H1 (cell line): Measurements from ENCODE around the gene SPEN. TPM values are rescaled to one million over a fixed set of nuclear protein-coding genes. Genes with fewer than 3 reads are reported as not detected.
A peak's percentile ranks its signal among the peaks of the same experiment; 100 is the strongest.

Source experiments
- CTCF ChIA-PET: fragments of 300-600 bp; sonication (Branson Sonifier 250); formaldehyde crosslinking; loops from one replicate; lab custom pipeline; 2021; ENCODE audit not compliant: partially characterized antibody; lab: Charles Lee
- POLR2A ChIA-PET: fragments of 300-600 bp; sonication (Branson Sonifier 250); formaldehyde crosslinking; loops from one replicate; lab custom pipeline; 2021; ENCODE audit warnings: inconsistent platforms; ENCODE audit not compliant: partially characterized antibody; lab: Charles Lee
- DNase-seq, 2 experiments: peaks; one replicate each; pipeline versions ENCODE4 v3.0.0 to v3.0.0-alpha.2; 2010 to 2022; ENCODE audit warnings: low spot score in 2 of 2, low read depth in 1 of 2, mixed read lengths in 1 of 2
- FAIRE-seq: peaks from 2 replicates; lab custom pipeline; 2011; peaks lifted over from hg19 to GRCh38; lab: Jason Lieb, UNC
- H2AFZ ChIP-seq: 2 replicates; pipeline ENCODE4 v1.8.1; 2012; ENCODE audit warnings: low read length, inconsistent platforms
- H2AK5ac ChIP-seq: 2 replicates; pipeline ENCODE4 v1.6.1; 2013; ENCODE audit warnings: low read depth, low read length
- H2BK120ac ChIP-seq: replicated peaks from 2 replicates; pipeline ENCODE3; 2013; ENCODE audit warnings: low read depth, low read length, inconsistent platforms
- H2BK12ac ChIP-seq: 2 replicates; pipeline ENCODE4 v1.6.1; 2013; ENCODE audit warnings: low read depth, low read length
- H2BK15ac ChIP-seq: 2 replicates; pipeline ENCODE4 v1.6.1; 2013; ENCODE audit warnings: low read length
- H2BK20ac ChIP-seq: 2 replicates; pipeline ENCODE4 v1.6.1; 2013; ENCODE audit warnings: low read length
- H2BK5ac ChIP-seq: 2 replicates; pipeline ENCODE4 v1.6.1; 2013; ENCODE audit warnings: low read depth, low read length
- H3K14ac ChIP-seq: 2 replicates; pipeline ENCODE4 v1.6.1; 2013; ENCODE audit warnings: inconsistent platforms; ENCODE audit not compliant: insufficient read length
- H3K18ac ChIP-seq: 2 replicates; pipeline ENCODE4 v1.6.1; 2013; ENCODE audit warnings: low read length; ENCODE audit errors: extremely low read depth
- H3K23ac ChIP-seq: 2 replicates; pipeline ENCODE4 v1.6.1; 2013; ENCODE audit warnings: inconsistent platforms; ENCODE audit not compliant: insufficient read length
- H3K23me2 ChIP-seq: 2 replicates; pipeline ENCODE4 v1.6.1; 2013; ENCODE audit warnings: low read depth, low read length
- H3K27ac ChIP-seq: 2 replicates; pipeline ENCODE4 v1.6.1; 2011; ENCODE audit warnings: low read depth, low read length, inconsistent platforms
- H3K27me3 ChIP-seq, 4 experiments: replicated peaks in 1 of 4; 1 replicate in 1 of 4; 2 replicates in 3 of 4; pipeline versions ENCODE4 v1.6.1 to v1.8.1; 2011 to 2013; ENCODE audit warnings: low read length in 3 of 4, mild to moderate bottlenecking in 3 of 4, inconsistent platforms in 2 of 4, mixed read lengths in 2 of 4, moderate library complexity in 1 of 4; ENCODE audit not compliant: control insufficient read depth in 3 of 4, insufficient read depth in 3 of 4; ENCODE audit errors: extremely low read depth in 1 of 4
- H3K36me3 ChIP-seq, 4 experiments: 2 replicates each; pipeline versions ENCODE4 v1.6.1 to v1.8.1; 2011 to 2013; ENCODE audit warnings: mild to moderate bottlenecking in 4 of 4, low read length in 3 of 4, moderate library complexity in 2 of 4, control low read depth in 1 of 4, inconsistent platforms in 1 of 4; ENCODE audit not compliant: insufficient read depth in 4 of 4, control insufficient read depth in 2 of 4
- H3K4ac ChIP-seq: replicated peaks from 2 replicates; pipeline ENCODE3; 2013; ENCODE audit warnings: low read length, low read depth, mixed read lengths, inconsistent platforms; ENCODE audit not compliant: insufficient read length
- H3K4me1 ChIP-seq, 4 experiments: replicated peaks in 1 of 4; 1 replicate in 1 of 4; 2 replicates in 3 of 4; pipeline versions ENCODE4 v1.6.1 to v1.8.1; 2011 to 2013; ENCODE audit warnings: low read length in 3 of 4, inconsistent platforms in 2 of 4, mixed read lengths in 1 of 4; ENCODE audit not compliant: insufficient read depth in 4 of 4, control insufficient read depth in 3 of 4
- H3K4me2 ChIP-seq, 2 experiments: 2 replicates each; pipeline versions ENCODE4 v1.6.1 to v1.8.1; 2011 to 2013; ENCODE audit warnings: low read depth in 2 of 2, low read length in 2 of 2, control low read depth in 1 of 2, inconsistent platforms in 1 of 2, mild to moderate bottlenecking in 1 of 2; ENCODE audit not compliant: insufficient read depth in 1 of 2
- H3K4me3 ChIP-seq, 4 experiments: fragments of 200-600, 300-600 bp in 1 of 4; sonication (generic), shearing (Covaris generic), sonication (Bioruptor Twin) in 1 of 4; 2 replicates each; pipeline versions ENCODE4 v1.5.1 to v1.8.1; 2011 to 2016; ENCODE audit warnings: low read length in 4 of 4, low read depth in 3 of 4, control low read depth in 2 of 4, inconsistent platforms in 2 of 4, mild to moderate bottlenecking in 2 of 4, mixed read lengths in 1 of 4, moderate library complexity in 1 of 4; ENCODE audit not compliant: insufficient read depth in 2 of 4; ENCODE audit errors: extremely low read depth in 1 of 4
- H3K56ac ChIP-seq: replicated peaks from 2 replicates; pipeline ENCODE3; 2013; ENCODE audit warnings: low read depth, mild to moderate bottlenecking, mixed read lengths, low read length, inconsistent platforms; ENCODE audit not compliant: insufficient read length
- H3K79me1 ChIP-seq: 2 replicates; pipeline ENCODE4 v1.6.1; 2013; ENCODE audit warnings: low read depth, low read length, control low read depth
- H3K79me2 ChIP-seq, 2 experiments: 2 replicates each; pipeline versions ENCODE4 v1.6.1 to v1.8.1; 2012 to 2013; ENCODE audit warnings: low read length in 2 of 2, mild to moderate bottlenecking in 2 of 2, inconsistent platforms in 1 of 2; ENCODE audit not compliant: insufficient read depth in 2 of 2, control insufficient read depth in 1 of 2
- H3K9ac ChIP-seq, 4 experiments: replicated peaks in 1 of 4; 1 replicate in 1 of 4; 2 replicates in 3 of 4; pipeline versions ENCODE4 v1.6.1 to v1.8.1; 2011 to 2013; ENCODE audit warnings: low read depth in 3 of 4, low read length in 3 of 4, control low read depth in 2 of 4, mild to moderate bottlenecking in 2 of 4, moderate library complexity in 2 of 4, inconsistent platforms in 1 of 4; ENCODE audit errors: extremely low read depth in 1 of 4
- H3K9me3 ChIP-seq, 2 experiments: 2 replicates each; pipeline versions ENCODE4 v1.6.1 to v1.8.1; 2012 to 2013; ENCODE audit warnings: mild to moderate bottlenecking in 2 of 2, moderate library complexity in 2 of 2, control low read depth in 1 of 2, inconsistent platforms in 1 of 2, low read depth in 1 of 2, low read length in 1 of 2, mixed read lengths in 1 of 2; ENCODE audit not compliant: insufficient read depth in 2 of 2
- H4K20me1 ChIP-seq, 2 experiments: replicated peaks in 1 of 2; 2 replicates each; pipeline versions ENCODE3 to v1.8.1; 2011 to 2013; ENCODE audit warnings: inconsistent platforms in 2 of 2, low read length in 2 of 2, mild to moderate bottlenecking in 1 of 2; ENCODE audit not compliant: insufficient read depth in 2 of 2, control insufficient read depth in 1 of 2
- H4K5ac ChIP-seq: 2 replicates; pipeline ENCODE4 v1.6.1; 2013; ENCODE audit warnings: low read length, low read depth, mixed read lengths, inconsistent platforms; ENCODE audit not compliant: insufficient read length
- H4K8ac ChIP-seq: 2 replicates; pipeline ENCODE4 v1.8.0; 2013; ENCODE audit warnings: mild to moderate bottlenecking, moderate library complexity, low read length, inconsistent platforms; ENCODE audit not compliant: insufficient read depth; ENCODE audit errors: extremely low read depth
- H4K91ac ChIP-seq: replicated peaks from 2 replicates; pipeline ENCODE3; 2013; ENCODE audit warnings: low read length, mixed read lengths, inconsistent platforms; ENCODE audit not compliant: insufficient read length
- JUN ChIP-seq: IDR thresholded peaks from 2 replicates; pipeline ENCODE4 v1.6.1; 2011; ENCODE audit warnings: low read depth, mild to moderate bottlenecking, improper control_type of control experiment, low read length
- POLR2A ChIP-seq, 2 experiments: IDR thresholded peaks; 1 replicate in 1 of 2; 2 replicates in 1 of 2; pipeline ENCODE4 v1.6.1; 2011; ENCODE audit warnings: low read depth in 2 of 2, low read length in 2 of 2, mild to moderate bottlenecking in 2 of 2; ENCODE audit errors: control extremely low read depth in 1 of 2
- RAD21 ChIP-seq, 2 experiments: IDR thresholded peaks in 1 of 2; conservative IDR thresholded peaks in 1 of 2; 2 replicates each; pipeline ENCODE4 v1.6.1; 2011; ENCODE audit warnings: low read depth in 2 of 2, low read length in 2 of 2, improper control_type of control experiment in 1 of 2, inconsistent platforms in 1 of 2, mild to moderate bottlenecking in 1 of 2, moderate library complexity in 1 of 2
- WGBS, 2 experiments: shearing (Covaris generic) in 1 of 2; methylation state at CpG; one replicate each; pipeline versions ENCODE4 v1.1.6 to v1.1.7; 2013 to 2015; ENCODE audit warnings: low lambda C conversion rate in 2 of 2, mixed read lengths in 2 of 2, inconsistent platforms in 1 of 2, low coverage in 1 of 2, missing lambda C conversion rate in 1 of 2; ENCODE audit not compliant: insufficient replicate concordance in 2 of 2, insufficient coverage in 1 of 2, insufficient read length in 1 of 2; ENCODE audit errors: extremely low coverage in 1 of 2, missing lambda C conversion rate in 1 of 2; 5-methylcytosine and 5-hydroxymethylcytosine counted together
- polyA plus RNA-seq, 7 experiments: library from polyadenylated mRNA; depleted of rRNA in 3 of 7; stranded (reverse) in 5 of 7; unstranded in 2 of 7; fragments of >200 nt in 5 of 7; fragments of 200-250 nt in 2 of 7; gene quantifications; 1 replicate in 5 of 7; 2 replicates in 1 of 7; 4 replicates in 1 of 7; pipeline versions ENCODE4 v1.2.1 to v1.2.3, GENCODE V29; 2011 to 2013; ENCODE audit warnings: missing spikeins in 2 of 7, mixed read lengths in 2 of 7
- total RNA-seq: library from RNA; stranded (reverse); fragmentation: NEBNext Ultra II Directional; extraction: Animal tissue kit (Norgen Biotek cat#: 25700); gene quantifications from 2 replicates; pipeline ENCODE4 v1.2.1, GENCODE V29; 2021

The SPEN gene
- total and polyA plus RNA-seq, 2 of the 8 experiments (the other 6 are each of a cell fraction or from before 2014, with no cell fraction given): 12.5 to 52.1 TPM

- 93% methylated on average over 31 of the region's 32 CpGs; no CpG with 5 or more reads in 1 of the 2 experiments for WGBS, 2 experiments
- no peak for DNase-seq
Observed at GRCh38 chr1:15941899-15942660, 94.6 kb downstream of the SPEN start.

More at GRCh38 chr1:15941899-15942660, 94.6 kb downstream of the SPEN start:
- Histone ChIP-seq H2BK15ac (no peak overlapping the region), H3K9me3 (no peaks in the 10 kb centered on the region), H2BK5ac (no peak overlapping the region; the same call in 1 of the 2 replicates), H3K23ac (no peak overlapping the region), H2BK120ac (no peak overlapping the region), H3K4me2 (no peak overlapping the region), H3K27ac (no peak overlapping the region), H3K27me3 (no peaks in the 10 kb centered on the region), H2AK5ac (no peak overlapping the region), H3K79me2 (no peaks in the 10 kb centered on the region), H3K79me1 (no peaks in the 10 kb centered on the region; the same call in 1 of the 2 replicates), H3K4ac (no peak overlapping the region), H2BK12ac (no peak overlapping the region), H3K4me1 (no peaks in the 10 kb centered on the region; a peak in 1 of 7 replicates), H4K91ac (no peak overlapping the region), H3K56ac (no peak overlapping the region), H3K23me2 (no peaks in the 10 kb centered on the region), H4K8ac (no peak overlapping the region), H2BK20ac (no peak overlapping the region), H4K20me1 (peaks cover 2 to 15% of the 10 kb centered on the region in 2 experiments), H2AFZ (no peak overlapping the region), H3K36me3 (peaks cover 6 to 53% (median 31%) of the 10 kb centered on the region in 4 experiments; a peak in 7 of 8 replicates), H3K4me3 (no peak overlapping the region), H3K14ac (no peak overlapping the region), H4K5ac (no peak overlapping the region), H3K9ac (no peak overlapping the region), H3K18ac (no peak overlapping the region)
- no peak for FAIRE-seq
- ChIA-PET CTCF (interaction anchor here (0.9 to 1.8 kb wide), 8 partner anchors 11 to 151 kb away, joined by 3 to 8 read pairs (median 4); partner anchors contain the start of gene ZBTB17), POLR2A (interaction anchor here (0.9 to 1.0 kb wide), 2 partner anchors 9 to 14 kb away, joined by 3 read pairs; no protein-coding TSS in a partner anchor)
- TF ChIP-seq RAD21 (IDR thresholded peaks at IDR 0.05 in 1 of 2, conservative IDR thresholded peaks at IDR 0.05 in 1 of 2; ENCODE audit: low read depth in 2 of 2, low read length in 2 of 2) (no peak), JUN (no peak), POLR2A (IDR thresholded peaks at IDR 0.05; ENCODE audit: control extremely low read depth in 1 of 2, low read depth in 2 of 2, low read length in 2 of 2) (peak in 1 of 2 experiments; percentile 27; a peak in 1 of 3 replicates)
